GM18526 (cell line): ENCODE data around the gene LARGE1.

Source experiments
- POLR2A ChIP-seq: IDR thresholded peaks from 3 replicates; pipeline ENCODE4 v1.6.1; 2011; ENCODE audit not compliant: insufficient read length; ENCODE audit errors: extremely low read depth

LARGE1 gene

GRCh38 chr22:33467080-33467479 is 453.2 kb downstream of the LARGE1 start:
- no peak for TF ChIP-seq POLR2A

- no peak for TF ChIP-seq POLR2A
Measured at GRCh38 chr22:33465554-33465953, 454.7 kb downstream of the LARGE1 start.

- TF ChIP-seq POLR2A = no peak
Measured at GRCh38 chr22:33464698-33465097, 455.6 kb downstream of the LARGE1 start.

GRCh38 chr22:33461698-33462434 is 458.4 kb downstream of the LARGE1 start:
- no peak for TF ChIP-seq POLR2A

GRCh38 chr22:33459137-33459536 is 461.1 kb downstream of the LARGE1 start:
- no peak for TF ChIP-seq POLR2A

- no peak for TF ChIP-seq POLR2A
Measured at GRCh38 chr22:33456511-33456910, 463.8 kb downstream of the LARGE1 start.

GRCh38 chr22:33455036-33455435 is 465.2 kb downstream of the LARGE1 start:
- TF ChIP-seq POLR2A = no peak

- TF ChIP-seq POLR2A = no peak
Measured at GRCh38 chr22:33451866-33452469, 468.3 kb downstream of the LARGE1 start.

- TF ChIP-seq POLR2A = no peak
Measured at GRCh38 chr22:33450756-33451155, 469.5 kb downstream of the LARGE1 start.

GRCh38 chr22:33447733-33448132 is 472.5 kb downstream of the LARGE1 start:
- TF ChIP-seq POLR2A = no peak

- no peak for TF ChIP-seq POLR2A
Measured at GRCh38 chr22:33443683-33444082, 476.6 kb downstream of the LARGE1 start.

DNA sequence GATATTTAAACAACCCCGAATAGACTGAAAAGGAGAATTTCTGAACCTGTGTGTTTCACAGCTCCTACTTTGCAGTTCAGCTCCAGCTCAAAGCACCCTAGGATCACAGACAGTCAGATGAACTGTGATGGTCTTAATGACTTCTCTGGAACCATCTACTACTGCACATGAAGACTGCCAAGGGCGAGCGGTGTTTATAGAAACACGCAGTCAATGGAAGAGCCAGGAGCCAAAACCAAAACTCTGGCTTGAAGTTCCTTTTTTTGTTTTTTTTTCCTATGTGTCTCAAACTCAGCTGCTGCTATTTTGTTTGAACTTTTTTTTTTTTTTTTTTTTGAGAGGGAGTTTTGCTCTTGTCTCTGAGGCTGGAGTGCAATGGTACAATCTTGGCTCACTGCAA is 479.5 kb downstream of the LARGE1 start:
- TF ChIP-seq POLR2A = no peak

GRCh38 chr22:33438273-33438672 is 482.0 kb downstream of the LARGE1 start:
- TF ChIP-seq POLR2A = no peak

DNA sequence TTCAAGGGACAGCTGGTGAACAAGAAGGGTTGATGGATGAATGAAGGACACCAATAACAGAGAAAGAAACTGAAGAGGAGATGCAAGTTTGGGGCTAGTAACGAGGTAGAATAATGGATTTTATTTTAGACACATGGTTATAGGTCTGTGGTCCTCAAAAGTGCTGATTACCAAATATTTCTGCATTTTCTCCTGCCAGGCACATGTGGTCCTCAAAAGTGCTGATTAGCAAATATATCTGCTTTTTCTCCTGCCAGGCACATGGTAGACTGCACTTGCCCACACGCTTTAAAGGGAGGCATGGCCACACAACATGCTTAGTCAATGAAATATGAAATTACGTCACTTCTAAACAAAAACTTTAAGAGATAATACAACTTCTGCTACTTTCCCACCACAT is 489.0 kb downstream of the LARGE1 start:
- TF ChIP-seq POLR2A = no peak

- TF ChIP-seq POLR2A = no peak
Measured at GRCh38 chr22:33429281-33429680, 491.0 kb downstream of the LARGE1 start.

DNA sequence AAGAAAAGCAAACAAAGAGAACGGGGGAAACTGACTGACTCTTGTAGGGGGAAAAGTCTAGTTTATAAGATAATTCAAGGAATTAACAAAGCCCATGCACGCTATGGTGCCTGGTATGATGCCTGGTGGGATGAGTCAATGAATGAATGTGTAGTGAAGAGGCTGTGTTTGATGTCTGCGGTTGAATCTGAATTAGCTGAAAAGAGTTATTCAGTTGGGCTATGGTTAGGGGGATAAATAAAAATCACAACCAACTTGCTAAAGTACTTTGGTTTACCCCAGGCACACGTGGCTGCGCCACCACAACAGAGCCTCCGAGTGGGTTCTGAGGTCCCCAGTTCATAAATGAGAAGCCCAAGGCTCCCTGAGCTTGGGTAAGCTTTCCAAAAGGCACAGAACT is 492.8 kb downstream of the LARGE1 start:
- no peak for TF ChIP-seq POLR2A

DNA sequence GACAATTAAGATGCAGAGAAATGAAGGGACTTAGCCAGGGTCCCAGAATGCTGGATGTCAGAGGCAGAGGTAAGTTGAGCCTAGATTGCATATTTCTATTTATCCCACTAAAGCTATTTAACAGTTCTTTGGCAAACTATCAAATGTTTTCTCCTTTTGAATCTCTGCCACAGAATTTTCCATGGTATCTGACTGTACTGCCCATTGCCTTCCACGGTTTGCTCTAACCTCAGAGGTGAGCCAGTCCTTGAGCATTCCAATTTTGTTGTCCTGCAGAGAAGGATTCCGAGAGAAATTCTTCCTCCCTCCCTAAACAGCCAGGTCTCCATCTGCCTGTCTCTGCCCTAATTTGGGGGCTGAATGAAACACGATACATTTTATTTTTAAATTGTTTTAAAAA is 493.8 kb downstream of the LARGE1 start:
- no peak for TF ChIP-seq POLR2A
